Measurements from ENCODE around the gene EXOC4. TPM values are rescaled to one million over a fixed set of nuclear protein-coding genes. Genes with fewer than 3 reads are reported as not detected.

EXOC4 gene
- total and polyA plus RNA-seq, 2 of the 13 experiments (the other 11 are each of a cell fraction or from before 2014, with no cell fraction given): 22.5 to 39.0 TPM

DNA sequence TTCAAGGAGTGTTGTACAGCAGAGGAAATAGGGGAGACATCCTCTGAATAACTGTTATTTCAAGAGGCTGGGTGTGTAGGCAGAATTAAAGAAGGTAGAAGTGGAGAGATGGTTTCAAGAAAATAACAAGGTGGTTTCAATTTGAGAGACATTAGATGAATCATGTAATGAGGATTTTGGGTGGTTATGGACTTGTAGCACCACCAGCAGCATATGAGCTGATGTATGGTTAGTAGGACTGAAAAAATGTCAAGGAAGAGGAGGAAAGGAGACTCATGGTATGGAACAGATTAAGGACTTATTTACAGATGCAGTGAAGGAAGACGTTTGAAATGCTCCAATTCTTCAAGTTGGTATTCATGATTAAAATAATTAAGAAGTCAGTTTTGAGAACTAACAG, 166.2 kb downstream of the EXOC4 start:
- no TSS peak for BruUV-seq (replicated peaks)
- intact Hi-C loops (cut with micrococcal nuclease; ENCODE audit: unreplicated experiment): no loop called here
- FAIRE-seq: no peak

DNA sequence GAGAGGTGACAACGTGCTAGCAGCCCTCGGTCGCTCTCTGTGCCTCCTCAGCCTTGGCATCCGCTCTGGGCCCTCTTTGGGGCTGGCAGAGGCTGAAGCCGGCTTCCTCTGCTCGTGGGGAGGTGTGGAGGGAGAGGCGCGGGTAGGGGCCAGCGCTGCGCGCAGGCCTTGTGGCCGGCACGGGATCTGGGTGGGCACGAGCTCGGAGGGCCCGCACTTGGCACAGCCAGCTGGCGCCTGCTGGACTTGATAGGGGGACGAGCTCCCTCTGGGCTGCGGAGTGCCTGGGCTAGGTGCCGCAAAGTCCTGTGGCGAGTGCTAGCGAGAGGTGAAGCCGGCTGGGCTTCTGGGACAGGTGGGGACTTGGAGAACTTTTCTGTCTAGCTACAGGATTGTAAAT, 170.7 kb downstream of the EXOC4 start:
- in situ Hi-C loops (cut with HindIII; ENCODE audit: extremely low pct_ligation_motif_present, low pct_unique_long_range_greater_than_20kb): no loop called here

More for the DNA sequence above, 166.2 kb downstream of the EXOC4 start:
- Histone ChIP-seq H3K27me3 (ENCODE audit: control insufficient read depth in 1 of 2, insufficient read depth in 2 of 2, low read length in 2 of 2) (no peaks in the 10 kb centered on the region), H3K9me3 (ENCODE audit: low read length) (no peaks in the 10 kb centered on the region), H3K27ac (ENCODE audit: extremely low read length, insufficient read depth, low read length) (no peak overlapping the region), H3K9ac (ENCODE audit: insufficient read depth, low read depth, low read length) (no peak overlapping the region), H3K79me2 (ENCODE audit: insufficient read depth, low read length) (no peaks in the 10 kb centered on the region), H4K20me1 (ENCODE audit: insufficient read depth, low read length) (no peaks in the 10 kb centered on the region), H3K4me2 (ENCODE audit: low read depth, low read length) (no peak overlapping the region), H3K4me1 (ENCODE audit: insufficient read depth, low read length) (no peaks in the 10 kb centered on the region), H3K4me3 (replicated peaks in 1 of 3; ENCODE audit: insufficient read depth in 1 of 3, low read depth in 2 of 3, low read length in 3 of 3) (no peak overlapping the region), H2AFZ (ENCODE audit: low read length) (no peak overlapping the region), H3K36me3 (replicated peaks in 1 of 2; ENCODE audit: control insufficient read depth in 1 of 2, insufficient read depth in 2 of 2, low read length in 2 of 2) (no peaks in the 10 kb centered on the region)
- POLR2A ChIA-PET: no interaction called here
- ATAC-seq (no peak), DNase-seq (ENCODE audit: low spot score) (no peak)
- in situ Hi-C loops (cut with HindIII; ENCODE audit: extremely low pct_ligation_motif_present, low pct_unique_long_range_greater_than_20kb): no loop called here
- TF ChIP-seq ZNF292 (CRISPR knock-in tag; IDR thresholded peaks at IDR 0.05; ENCODE audit: borderline replicate concordance, low read depth): no peak
- no peak for TF ChIP-seq NRL (CRISPR knock-in tag; IDR thresholded peaks at IDR 0.05; ENCODE audit: borderline replicate concordance)
- no peak for TF ChIP-seq ZNF24 (IDR thresholded peaks at IDR 0.05)
- CTCF ChIA-PET (ENCODE audit: low intra/inter-chr PET ratio, low total read pairs): no interaction called here
- WGBS (ENCODE audit: low lambda C conversion rate): 50% methylated on average over 1 of the region's 1 CpG

More for the DNA sequence above, 170.7 kb downstream of the EXOC4 start:
- H3K79me2 ChIP-seq (ENCODE audit: insufficient read depth, low read length): no peaks in the 10 kb centered on the region
- no TSS peak for BruUV-seq (replicated peaks)
- H4K20me1 ChIP-seq (ENCODE audit: insufficient read depth, low read length): no peaks in the 10 kb centered on the region
- intact Hi-C loops (cut with micrococcal nuclease; ENCODE audit: unreplicated experiment): no loop called here
- no peak overlapping the region for H3K4me3 ChIP-seq (replicated peaks in 1 of 3; ENCODE audit: insufficient read depth in 1 of 3, low read depth in 2 of 3, low read length in 3 of 3)
- H3K36me3 ChIP-seq (replicated peaks in 1 of 2; ENCODE audit: control insufficient read depth in 1 of 2, insufficient read depth in 2 of 2, low read length in 2 of 2): no peaks in the 10 kb centered on the region
- H3K27ac ChIP-seq (ENCODE audit: extremely low read length, insufficient read depth, low read length): no peak overlapping the region
- DNase-seq (ENCODE audit: low spot score) (no peak), ATAC-seq (no peak), FAIRE-seq (no peak)
- H2AFZ ChIP-seq (ENCODE audit: low read length): no peak overlapping the region
- no peak overlapping the region for H3K4me2 ChIP-seq (ENCODE audit: low read depth, low read length)
- H3K9ac ChIP-seq (ENCODE audit: insufficient read depth, low read depth, low read length): no peak overlapping the region
- no peak for TF ChIP-seq CCDC6 (CRISPR knock-in tag; IDR thresholded peaks at IDR 0.05)
- no peak for TF ChIP-seq ZSCAN25 (CRISPR knock-in tag; IDR thresholded peaks at IDR 0.05)
- H3K9me3 ChIP-seq (ENCODE audit: low read length): no peaks in the 10 kb centered on the region
- H3K27me3 ChIP-seq (ENCODE audit: control insufficient read depth in 1 of 2, insufficient read depth in 2 of 2, low read length in 2 of 2): no peaks in the 10 kb centered on the region
- WGBS (ENCODE audit: low lambda C conversion rate): 97% methylated on average over 18 of the region's 23 CpGs
- ChIA-PET CTCF (ENCODE audit: low intra/inter-chr PET ratio, low total read pairs) (no interaction called here), POLR2A (no interaction called here)
- no peaks in the 10 kb centered on the region for H3K4me1 ChIP-seq (ENCODE audit: insufficient read depth, low read length)

All from HepG2 (cell line).